BE2C (cell line): ENCODE measurements around the gene NRP1.

Experiments
- DNase-seq: peaks from one replicate; pipeline ENCODE4 v3.0.0-alpha.2; 2020
- H3K27me3 ChIP-seq: fragments of 250-450 bp; sonication (Bioruptor Pico); 2 replicates; pipeline ENCODE4 v1.5.1; 2020; ENCODE audit warnings: mild to moderate bottlenecking
- H3K36me3 ChIP-seq: fragments of 250-450 bp; sonication (Bioruptor Pico); 2 replicates; pipeline ENCODE4 v1.5.1; 2020; ENCODE audit warnings: mild to moderate bottlenecking
- H3K4me1 ChIP-seq: fragments of 250-450 bp; sonication (Bioruptor Pico); 2 replicates; pipeline ENCODE4 v1.5.1; 2020
- H3K4me3 ChIP-seq: 2 replicates; pipeline ENCODE4 v1.5.1; 2011; ENCODE audit warnings: low read depth, low read length
- H3K9me3 ChIP-seq: fragments of 250-450 bp; sonication (Bioruptor Pico); 2 replicates; pipeline ENCODE4 v1.5.1; 2020
- CTCF ChIP-seq: IDR thresholded peaks from 2 replicates; pipeline ENCODE4 v1.5.1; 2012; ENCODE audit warnings: mild to moderate bottlenecking, low read depth, low read length

The NRP1 gene

GRCh38 chr10:33233221-33233620 lies 101.2 kb downstream of the NRP1 start:
- H3K27me3 ChIP-seq, result no peaks in the 10 kb centered on the region
- peaks cover 9% of the 10 kb centered on the region for H3K36me3 ChIP-seq
- H3K4me1 ChIP-seq, result peaks cover 14% of the 10 kb centered on the region
- DNase-seq, result no peak
- no peaks in the 10 kb centered on the region for H3K9me3 ChIP-seq
- TF ChIP-seq CTCF, result no peak
- no peak overlapping the region for H3K4me3 ChIP-seq

GRCh38 chr10:33231621-33232350 lies 102.7 kb downstream of the NRP1 start:
- Histone ChIP-seq H3K4me3 (no peak overlapping the region), H3K9me3 (no peaks in the 10 kb centered on the region), H3K36me3 (peaks cover 16% of the 10 kb centered on the region), H3K27me3 (no peaks in the 10 kb centered on the region), H3K4me1 (peaks cover 14% of the 10 kb centered on the region)
- no peak for TF ChIP-seq CTCF
- DNase-seq, result no peak

GRCh38 chr10:33229949-33230267 lies 104.6 kb downstream of the NRP1 start:
- H3K4me1 ChIP-seq, result peaks cover 2% of the 10 kb centered on the region; the same call in 1 of the 2 replicates
- DNase-seq, result no peak
- no peaks in the 10 kb centered on the region for H3K27me3 ChIP-seq
- no peak overlapping the region for H3K4me3 ChIP-seq
- H3K36me3 ChIP-seq, result peaks cover 29% of the 10 kb centered on the region
- H3K9me3 ChIP-seq, result no peaks in the 10 kb centered on the region
- no peak for TF ChIP-seq CTCF

GRCh38 chr10:33229252-33229948 lies 105.1 kb downstream of the NRP1 start:
- H3K36me3 ChIP-seq, result peaks cover 31% of the 10 kb centered on the region
- no peaks in the 10 kb centered on the region for H3K4me1 ChIP-seq
- H3K27me3 ChIP-seq, result no peaks in the 10 kb centered on the region
- no peak overlapping the region for H3K4me3 ChIP-seq
- no peaks in the 10 kb centered on the region for H3K9me3 ChIP-seq
- no peak for TF ChIP-seq CTCF
- no peak for DNase-seq

- Histone ChIP-seq H3K27me3 (no peaks in the 10 kb centered on the region), H3K9me3 (no peaks in the 10 kb centered on the region), H3K4me1 (no peaks in the 10 kb centered on the region), H3K4me3 (no peak overlapping the region), H3K36me3 (peaks cover 27% of the 10 kb centered on the region)
- no peak for TF ChIP-seq CTCF
- DNase-seq, result no peak
Measured at GRCh38 chr10:33228426-33228825, 106.0 kb downstream of the NRP1 start.

GRCh38 chr10:33227489-33227888 lies 107.0 kb downstream of the NRP1 start:
- no peaks in the 10 kb centered on the region for H3K27me3 ChIP-seq
- H3K36me3 ChIP-seq, result peaks cover 32% of the 10 kb centered on the region
- DNase-seq, result no peak
- H3K9me3 ChIP-seq, result no peaks in the 10 kb centered on the region
- no peak for TF ChIP-seq CTCF
- no peak overlapping the region for H3K4me3 ChIP-seq
- no peaks in the 10 kb centered on the region for H3K4me1 ChIP-seq
